GM18502 (cell line): ENCODE data around the gene DDX39A.
"Not testable (repeated sequence)": the region's sequence is repeated elsewhere in the genome, so short reads cannot be mapped to it uniquely, and the experiment has no call there.

Experiments
- ATAC-seq: cut with Tn5 transposase; IDR thresholded peaks from one replicate; pipeline ENCODE4 v1.9.1; 2021; ENCODE audit warnings: mild to moderate bottlenecking; ENCODE audit not compliant: unreplicated experiment, poor library complexity

Gene DDX39A

DNA sequence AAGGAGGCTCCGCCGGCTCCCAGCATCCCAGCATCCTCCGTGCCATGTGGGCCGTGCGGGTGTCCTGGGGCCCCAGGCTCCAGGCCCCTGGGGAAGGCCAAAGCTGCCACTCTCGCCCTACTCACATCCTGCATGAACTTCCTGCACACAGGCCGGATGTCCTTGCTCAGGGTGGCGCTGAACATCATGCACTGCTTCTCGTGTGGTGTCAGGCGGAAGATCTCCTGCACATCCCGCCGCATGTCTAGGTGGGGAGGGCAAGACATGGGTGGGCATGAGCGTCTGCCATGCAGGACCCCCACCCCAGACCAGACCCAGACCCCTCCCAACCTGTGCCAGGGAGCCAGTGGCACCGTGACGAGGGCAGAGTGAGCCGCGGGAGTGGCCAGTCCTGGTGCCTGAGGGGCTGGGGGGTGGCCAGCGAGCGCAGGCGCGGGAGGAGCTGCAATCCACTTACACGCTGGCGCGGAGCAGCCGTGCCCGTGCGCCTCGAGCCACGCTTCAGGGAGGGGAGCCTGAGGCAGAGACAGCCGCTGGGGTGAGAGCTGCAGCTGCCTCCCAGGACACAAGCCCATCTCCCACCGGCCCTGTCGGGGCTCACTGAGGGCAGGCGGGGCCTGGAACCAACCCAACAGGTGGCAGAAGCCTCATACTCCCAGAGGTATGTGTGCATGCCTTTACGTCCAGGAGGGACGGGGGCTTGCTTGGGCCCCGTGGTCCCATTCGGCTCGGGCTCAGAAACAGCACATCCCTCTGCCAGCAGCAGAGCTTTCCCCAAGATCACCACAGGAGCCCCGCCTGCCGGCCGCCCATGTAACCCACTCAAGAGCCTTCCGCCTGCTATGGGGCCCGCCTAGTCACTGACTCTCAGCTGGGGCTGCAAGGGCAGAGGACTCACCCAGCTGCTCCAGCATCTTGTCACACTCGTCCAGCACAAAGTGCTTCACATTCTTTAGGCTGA is 8.8 kb downstream of the DDX39A start:
- no peak for ATAC-seq

DNA sequence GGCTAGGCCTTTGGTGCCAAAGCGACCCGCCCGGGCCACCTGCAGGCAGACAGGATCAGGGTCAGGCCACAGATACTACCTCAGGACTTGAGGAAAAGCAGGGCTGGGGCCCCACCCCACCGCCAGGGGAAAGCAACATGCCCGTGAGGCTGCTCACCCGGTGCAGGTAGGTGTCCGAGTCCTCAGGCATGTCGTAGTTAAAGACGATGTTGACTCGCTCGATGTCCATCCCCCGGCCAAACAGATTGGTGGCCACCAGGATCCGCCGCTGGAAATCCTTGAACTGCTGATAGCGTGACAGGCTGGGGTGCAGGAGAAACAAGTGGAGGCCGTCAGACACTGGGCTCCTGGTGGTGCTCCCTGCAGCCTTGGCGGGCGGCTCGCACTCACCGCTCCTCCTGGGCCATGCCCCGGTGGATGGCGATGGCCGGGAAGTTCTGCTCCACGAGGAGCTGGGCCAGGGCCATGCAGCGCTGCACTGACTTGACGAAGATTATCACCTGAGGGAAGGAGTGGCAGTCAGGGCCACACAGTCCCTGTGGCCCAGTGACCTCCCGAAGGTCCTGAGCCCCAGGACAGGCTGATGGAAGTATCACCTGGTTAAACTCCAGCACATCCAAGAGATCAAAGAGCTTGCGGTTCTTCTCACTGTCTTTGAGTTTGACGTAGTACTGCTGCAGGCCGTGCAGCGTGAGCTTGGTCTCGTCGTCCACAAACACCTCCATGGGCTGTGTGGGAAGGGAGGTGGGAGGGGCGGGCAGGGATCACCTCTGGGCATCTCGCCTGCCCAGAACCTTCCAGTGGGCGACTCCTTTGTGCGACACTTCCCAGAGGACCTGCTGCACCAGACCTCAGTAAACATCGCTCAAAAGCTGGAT is 9.8 kb downstream of the DDX39A start:
- ATAC-seq: no peak

DNA sequence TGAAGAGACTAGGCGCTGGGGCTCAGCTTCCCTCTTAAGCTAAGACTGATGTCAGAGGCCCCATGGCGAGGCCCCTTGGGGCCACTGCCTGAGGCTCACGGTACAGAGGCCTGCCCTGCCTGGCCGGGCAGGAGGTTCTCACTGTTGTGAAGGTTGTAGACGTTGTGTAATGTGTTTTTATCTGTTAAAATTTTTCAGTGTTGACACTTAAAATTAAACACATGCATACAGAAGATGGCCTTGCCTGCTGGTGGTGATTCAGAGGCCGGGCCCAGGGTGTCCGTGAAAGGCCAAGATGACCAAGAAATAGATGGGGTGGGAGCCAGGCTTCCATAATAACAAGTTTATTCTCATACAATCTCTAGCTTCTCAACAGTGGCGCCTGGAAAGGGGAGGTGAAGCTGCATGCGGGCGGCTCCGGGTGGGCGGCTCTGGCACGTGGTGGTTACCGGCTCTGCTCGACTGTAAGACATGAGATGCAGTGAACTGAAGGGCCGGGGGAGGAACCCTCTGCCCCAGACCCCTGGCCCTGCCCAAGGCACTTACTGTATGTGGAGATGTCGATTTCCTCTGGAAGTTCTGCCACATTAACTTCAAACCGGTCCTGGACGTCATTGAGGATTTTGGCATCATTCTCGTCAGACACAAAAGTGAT is 10.5 kb downstream of the DDX39A start:
- ATAC-seq: no peak

DNA sequence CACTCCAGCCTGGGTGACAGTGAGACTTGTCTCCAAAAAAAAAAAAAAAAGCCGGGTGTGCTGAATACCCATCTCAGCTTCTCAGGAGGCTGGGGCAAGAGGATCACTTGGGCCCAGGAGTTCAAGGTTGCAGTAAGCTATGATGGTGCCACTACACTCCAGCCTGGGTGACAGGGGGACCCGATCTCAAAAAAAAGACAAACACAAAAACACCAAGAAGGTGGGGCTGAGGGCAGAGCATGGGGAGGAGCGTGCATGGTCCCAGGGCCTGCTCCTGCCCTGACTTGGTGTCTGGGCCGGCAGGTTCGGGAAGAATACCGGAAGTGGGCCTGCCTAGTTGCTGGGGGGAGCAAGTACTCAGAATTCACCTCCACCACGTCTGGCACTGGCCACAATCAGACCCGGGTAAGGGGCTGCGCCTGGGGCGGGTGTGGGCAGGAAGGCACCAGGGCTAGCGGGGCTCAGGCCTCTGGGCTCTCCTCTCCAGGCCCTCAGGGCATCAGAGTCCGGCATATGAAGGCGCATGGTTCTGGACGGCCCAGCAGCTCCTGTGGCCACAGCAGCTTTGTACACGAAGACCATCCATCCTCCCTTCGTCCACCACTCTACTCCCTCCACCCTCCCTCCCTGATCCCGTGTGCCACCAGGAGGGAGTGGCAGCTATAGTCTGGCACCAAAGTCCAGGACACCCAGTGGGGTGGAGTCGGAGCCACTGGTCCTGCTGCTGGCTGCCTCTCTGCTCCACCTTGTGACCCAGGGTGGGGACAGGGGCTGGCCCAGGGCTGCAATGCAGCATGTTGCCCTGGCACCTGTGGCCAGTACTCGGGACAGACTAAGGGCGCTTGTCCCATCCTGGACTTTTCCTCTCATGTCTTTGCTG is 11.3 kb downstream of the DDX39A start:
- ATAC-seq: no peak

DNA sequence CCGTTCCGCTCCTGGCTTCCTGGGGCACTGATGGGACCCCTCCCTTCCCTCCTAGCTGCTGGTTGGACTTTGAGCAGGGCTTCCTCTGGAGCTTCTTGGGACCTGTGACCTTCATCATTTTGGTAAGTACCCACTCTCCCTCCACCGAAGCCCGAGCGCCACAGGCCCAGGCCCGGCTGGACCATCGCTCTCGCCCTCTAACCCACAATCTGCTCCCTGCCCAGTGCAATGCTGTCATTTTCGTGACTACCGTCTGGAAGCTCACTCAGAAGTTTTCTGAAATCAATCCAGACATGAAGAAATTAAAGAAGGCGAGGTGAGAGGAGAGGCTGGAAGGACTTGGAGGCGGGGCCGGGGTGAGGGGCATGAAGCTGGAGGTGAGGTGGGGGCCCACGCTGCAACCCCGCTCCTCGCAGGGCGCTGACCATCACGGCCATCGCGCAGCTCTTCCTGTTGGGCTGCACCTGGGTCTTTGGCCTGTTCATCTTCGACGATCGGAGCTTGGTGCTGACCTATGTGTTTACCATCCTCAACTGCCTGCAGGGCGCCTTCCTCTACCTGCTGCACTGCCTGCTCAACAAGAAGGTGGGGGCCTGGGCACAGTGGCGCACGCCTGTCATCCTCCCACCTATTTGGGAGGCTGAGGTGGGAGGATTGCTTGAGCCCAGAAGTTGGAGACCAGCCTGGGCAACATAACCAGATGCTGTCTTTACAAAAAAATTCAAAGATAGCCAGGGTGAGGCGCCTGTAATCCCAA is 12.3 kb downstream of the DDX39A start:
- no peak for ATAC-seq

DNA sequence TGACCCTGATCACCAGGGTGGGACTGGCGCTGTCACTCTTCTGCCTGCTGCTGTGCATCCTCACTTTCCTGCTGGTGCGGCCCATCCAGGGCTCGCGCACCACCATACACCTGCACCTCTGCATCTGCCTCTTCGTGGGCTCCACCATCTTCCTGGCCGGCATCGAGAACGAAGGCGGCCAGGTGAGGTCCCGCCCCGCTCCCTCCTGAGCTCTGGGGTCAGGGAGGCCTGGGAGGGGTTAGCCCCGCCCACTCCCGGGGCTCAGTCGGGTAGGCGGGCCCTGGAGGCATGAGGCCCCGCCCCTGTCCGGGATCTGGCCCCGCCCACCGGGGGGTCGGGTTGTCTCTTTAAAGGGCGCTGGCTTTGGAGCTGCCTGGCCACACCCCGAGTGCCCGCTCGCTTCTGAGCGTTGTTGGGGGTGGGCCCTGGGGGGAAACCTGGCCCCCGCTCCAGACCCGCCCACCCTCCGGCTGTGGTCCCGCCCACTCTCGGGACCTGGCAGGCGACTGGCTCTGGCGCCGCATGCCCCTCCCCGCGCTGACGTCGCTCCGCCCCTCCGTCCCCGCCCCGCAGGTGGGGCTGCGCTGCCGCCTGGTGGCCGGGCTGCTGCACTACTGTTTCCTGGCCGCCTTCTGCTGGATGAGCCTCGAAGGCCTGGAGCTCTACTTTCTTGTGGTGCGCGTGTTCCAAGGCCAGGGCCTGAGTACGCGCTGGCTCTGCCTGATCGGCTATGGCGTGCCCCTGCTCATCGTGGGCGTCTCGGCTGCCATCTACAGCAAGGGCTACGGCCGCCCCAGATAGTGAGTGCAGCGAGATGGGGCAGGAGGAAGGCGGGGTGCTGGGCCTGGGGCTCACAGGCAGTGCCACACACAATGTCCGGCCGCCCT is 13.1 kb downstream of the DDX39A start:
- ATAC-seq: peak; percentile 69

DNA sequence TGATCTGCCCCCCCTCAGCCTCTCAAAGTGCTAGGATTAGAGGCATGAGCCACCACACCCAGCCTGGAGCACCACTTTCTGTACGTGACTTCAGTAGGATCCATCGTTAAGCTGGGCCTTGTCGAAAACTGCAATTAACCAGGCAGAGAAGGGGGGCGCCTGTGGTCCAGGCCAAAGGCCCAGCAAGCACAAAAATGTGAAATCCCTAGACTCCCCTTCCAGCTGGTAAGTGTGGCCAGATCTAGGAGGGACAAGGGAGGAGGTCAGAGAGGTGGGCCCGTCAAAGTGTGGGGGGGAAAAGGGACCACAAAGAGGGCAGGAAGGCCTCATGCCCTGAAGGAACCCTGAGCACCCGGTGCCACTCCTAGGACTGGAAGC is 13.8 kb downstream of the DDX39A start:
- ATAC-seq: no peak

DNA sequence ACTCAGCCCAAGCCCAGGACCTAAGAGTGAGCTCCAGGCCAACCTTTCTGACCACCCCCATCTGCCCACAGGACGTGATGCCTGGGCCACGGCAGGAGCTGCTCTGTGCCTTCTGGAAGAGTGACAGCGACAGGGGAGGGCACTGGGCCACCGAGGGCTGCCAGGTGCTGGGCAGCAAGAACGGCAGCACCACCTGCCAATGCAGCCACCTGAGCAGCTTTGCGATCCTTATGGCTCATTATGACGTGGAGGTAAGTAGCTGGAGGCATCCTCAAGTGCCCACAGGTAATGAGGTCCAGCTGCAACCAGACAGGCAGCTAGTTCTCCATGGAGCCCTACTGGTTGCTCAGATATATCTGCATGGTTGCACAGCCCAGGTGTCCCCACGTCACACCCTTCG is 14.8 kb downstream of the DDX39A start:
- ATAC-seq: no peak

DNA sequence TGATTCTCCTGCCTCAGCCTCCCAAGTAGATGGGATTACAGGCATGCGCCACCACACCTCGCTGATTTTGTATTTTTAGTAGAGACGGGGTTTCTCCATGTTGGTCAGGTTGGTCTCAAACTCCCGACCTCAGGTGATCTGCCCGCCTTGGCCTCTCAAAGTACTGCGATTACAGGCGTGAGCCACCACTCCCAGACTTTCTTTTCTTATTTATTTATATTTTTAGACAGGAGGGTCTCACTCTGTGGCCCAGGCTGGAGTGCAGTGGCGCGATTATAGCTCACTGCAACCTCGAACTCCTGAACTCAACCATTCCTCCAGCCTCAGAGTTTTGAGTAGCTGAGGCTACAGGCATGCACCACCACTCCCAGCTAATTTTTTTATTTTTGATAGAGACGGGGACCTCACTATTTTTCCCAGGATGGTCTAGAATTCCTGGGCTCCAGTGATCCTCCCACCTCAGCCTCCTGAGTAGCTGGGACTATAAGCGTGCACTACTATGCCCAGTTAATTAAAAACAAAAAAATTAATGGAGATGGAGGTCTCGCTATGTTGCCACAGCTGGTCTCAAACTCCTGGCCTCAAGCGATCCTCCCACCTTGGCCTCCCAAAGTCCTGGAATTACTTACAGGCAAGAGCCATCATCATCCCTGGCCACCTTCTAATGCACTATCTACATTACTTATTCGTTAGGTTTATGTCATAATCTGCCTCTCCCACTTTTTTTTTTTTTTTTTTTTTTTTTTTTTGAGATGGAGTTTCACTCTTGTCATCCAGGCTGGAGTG is 15.8 kb downstream of the DDX39A start:
- not testable (repeated sequence) for ATAC-seq

DNA sequence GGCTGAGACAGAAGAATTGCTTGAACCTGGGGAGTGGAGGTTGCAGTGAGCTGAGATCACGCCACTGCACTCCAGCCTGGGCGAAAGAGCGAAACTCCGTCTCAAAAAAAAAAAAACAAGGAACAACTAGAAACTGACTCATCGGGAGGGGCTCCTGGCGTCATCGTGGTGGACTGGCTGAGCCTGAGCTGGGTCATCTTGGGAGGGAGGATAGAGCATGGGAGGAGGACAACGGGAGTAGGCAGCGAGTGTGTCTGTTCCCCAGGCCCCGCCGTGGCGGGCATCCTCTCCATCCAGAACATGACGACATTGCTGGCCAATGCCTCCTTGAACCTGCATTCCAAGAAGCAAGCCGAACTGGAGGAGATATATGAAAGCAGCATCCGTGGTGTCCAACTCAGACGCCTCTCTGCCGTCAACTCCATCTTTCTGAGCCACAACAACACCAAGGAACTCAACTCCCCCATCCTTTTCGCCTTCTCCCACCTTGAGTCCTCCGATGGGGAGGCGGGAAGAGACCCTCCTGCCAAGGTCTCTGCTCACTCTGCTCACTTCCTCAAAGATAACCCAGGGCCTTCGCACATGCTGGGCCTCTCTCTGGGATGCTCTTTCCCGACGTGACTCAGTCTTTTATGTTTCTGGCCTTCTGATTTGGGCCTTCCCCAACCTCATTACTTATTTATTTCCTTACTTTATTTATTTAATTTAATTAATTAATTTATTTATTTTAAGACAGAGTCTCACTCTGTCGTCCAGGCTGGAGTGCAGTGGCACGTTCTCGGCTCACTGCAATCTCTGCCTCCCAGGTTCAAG is 16.6 kb downstream of the DDX39A start:
- ATAC-seq: no peak

DNA sequence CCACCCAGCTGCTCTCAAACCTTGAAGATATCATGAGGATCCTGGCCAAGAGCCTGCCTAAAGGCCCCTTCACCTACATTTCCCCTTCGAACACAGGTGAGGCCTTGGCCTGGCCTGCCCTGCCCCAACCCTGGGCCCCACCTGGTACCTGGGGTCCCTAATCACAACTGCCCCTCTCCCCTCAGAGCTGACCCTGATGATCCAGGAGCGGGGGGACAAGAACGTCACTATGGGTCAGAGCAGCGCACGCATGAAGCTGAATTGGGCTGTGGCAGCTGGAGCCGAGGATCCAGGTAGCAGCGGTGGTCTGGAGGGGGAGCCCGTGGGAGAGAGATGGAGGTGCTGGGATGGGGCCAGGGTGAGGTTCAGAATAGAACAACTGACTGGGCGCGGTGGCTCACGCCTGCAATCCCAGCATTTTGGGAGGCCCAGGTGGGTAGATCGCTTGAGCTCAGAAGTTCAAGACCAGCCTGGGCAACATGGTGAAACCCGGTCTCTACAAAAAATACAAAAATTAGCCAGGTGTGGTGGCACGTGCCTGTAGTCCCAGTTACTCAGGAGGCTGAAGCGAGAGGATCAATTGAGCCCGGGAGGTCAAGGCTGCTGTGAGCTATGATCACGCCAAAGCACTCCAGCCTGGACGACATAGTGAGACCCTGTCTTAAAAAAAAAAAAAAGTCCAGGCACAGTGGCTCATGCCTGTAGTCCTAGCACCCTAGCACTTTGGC is 17.5 kb downstream of the DDX39A start:
- no peak for ATAC-seq

DNA sequence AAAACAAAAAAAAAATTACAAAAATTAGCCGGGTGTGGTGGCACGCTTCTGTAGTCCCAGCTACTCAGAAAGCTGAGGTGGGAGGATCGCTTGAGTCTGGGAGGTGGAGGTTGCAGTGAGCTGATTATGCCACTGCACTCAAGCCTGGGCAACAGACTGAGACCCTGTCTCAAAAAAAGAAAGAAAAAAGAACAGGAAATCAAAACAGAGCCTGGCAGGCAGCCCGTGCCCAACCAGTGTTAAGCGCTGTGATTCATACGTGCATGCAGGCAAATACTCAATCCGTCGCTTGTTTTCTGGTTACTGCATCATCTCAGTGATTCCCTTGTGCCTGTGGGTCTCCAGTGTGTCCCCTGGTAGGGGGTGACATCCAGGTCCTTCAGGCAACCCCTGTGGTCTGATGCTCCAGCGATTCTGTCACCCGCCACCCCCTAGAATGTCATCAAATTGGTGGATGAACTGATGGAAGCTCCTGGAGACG is 18.1 kb downstream of the DDX39A start:
- no peak for ATAC-seq

DNA sequence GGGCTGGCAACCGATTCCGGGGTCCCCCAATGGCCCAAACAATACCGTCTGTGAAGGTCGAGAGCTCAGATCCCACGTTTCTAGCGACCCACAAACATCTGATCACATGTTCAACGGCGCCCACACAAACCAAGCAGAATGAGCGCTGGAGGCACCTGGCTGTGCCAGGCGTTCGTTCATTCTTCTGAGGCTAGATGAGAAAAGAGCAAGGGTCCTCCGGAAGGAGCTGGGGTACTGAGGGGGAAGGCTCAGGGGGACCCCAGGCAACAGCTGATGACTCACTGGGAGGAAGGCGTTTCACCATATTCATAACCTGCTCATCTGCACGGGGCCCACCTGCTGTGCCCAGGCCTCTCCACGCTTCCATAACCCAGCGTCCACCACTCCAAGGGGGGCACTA is 22.0 kb downstream of the DDX39A start:
- ATAC-seq: not testable (repeated sequence)

DNA sequence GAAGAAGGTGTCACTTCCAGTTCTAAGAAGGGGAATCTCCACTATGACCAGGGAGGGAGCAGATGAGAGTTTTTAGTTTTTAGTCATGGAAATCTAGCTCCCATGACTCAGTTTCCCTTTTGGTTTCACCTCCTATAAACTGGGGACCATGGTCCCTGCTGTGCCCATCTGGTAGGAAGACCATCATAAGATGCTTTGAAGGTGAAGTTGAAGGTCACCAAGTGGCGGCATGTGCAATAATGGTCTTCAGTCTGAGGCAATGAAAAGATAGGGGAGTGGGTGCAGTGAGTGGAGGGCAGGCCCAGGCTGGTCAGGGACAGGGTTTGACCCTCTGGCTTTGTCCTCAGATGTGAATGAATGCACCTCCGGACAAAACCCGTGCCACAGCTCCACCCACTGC is 22.4 kb downstream of the DDX39A start:
- ATAC-seq: not testable (repeated sequence)

DNA sequence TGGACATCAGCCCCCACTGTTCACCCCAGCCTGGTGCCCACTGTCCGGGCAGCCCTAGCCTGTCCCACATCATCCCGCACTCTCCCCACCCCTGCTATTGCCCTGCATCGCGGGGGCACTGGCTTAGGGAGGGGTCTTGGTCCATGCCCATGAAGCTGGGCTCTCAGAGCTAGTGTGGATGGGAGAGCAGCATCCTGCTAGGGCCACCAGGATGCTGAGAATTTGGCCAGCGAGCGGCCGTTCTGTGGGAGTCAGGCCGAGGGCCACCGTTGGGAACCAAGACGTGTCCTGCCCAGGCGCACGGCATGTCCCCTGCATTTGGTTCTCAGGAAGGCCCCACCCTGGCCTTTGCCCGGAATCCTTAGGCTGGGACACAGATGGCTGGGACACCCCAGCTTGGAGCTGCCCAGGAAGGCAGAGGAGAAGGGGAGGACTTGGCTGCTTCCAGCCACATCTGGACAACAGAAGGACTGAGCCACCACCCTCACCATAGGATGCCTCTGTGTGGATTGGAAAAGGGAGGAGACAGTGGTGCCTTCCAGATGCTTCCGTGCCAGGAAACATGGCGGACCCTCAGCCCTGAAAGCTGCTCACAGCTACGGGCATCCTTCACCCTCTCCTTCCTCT is 23.3 kb downstream of the DDX39A start:
- ATAC-seq: no peak
